NT2/D1 (cell line): ENCODE data around the gene SAMD14.

Source experiments
- DNase-seq: peaks from one replicate; pipeline ENCODE4 v3.0.0-alpha.2; 2011; ENCODE audit warnings: low read depth, low spot score
- H3K27me3 ChIP-seq: 2 replicates; pipeline ENCODE4 v1.6.0; 2011; ENCODE audit warnings: mild to moderate bottlenecking; ENCODE audit not compliant: insufficient read length, insufficient read depth
- H3K36me3 ChIP-seq: 2 replicates; pipeline ENCODE4 v1.6.1; 2011; ENCODE audit warnings: mild to moderate bottlenecking, low read length, mixed read lengths; ENCODE audit not compliant: insufficient read depth, insufficient read length
- H3K4me1 ChIP-seq: 2 replicates; pipeline ENCODE4 v1.5.1; 2011; ENCODE audit not compliant: insufficient read depth, insufficient read length
- H3K4me3 ChIP-seq: 2 replicates; pipeline ENCODE4 v1.5.1; 2011; ENCODE audit warnings: low read depth; ENCODE audit not compliant: insufficient read length
- H3K9ac ChIP-seq: 2 replicates; pipeline ENCODE4 v1.6.0; 2011; ENCODE audit warnings: low read depth; ENCODE audit not compliant: insufficient read length
- H3K9me3 ChIP-seq: 2 replicates; pipeline ENCODE4 v1.5.1; 2011; ENCODE audit warnings: mild to moderate bottlenecking, low read length; ENCODE audit not compliant: insufficient read depth
- SUZ12 ChIP-seq: IDR thresholded peaks from 2 replicates; pipeline ENCODE4 v1.6.1; 2011; ENCODE audit not compliant: insufficient read length, insufficient read depth; ENCODE audit errors: extremely low read depth
- YY1 ChIP-seq: IDR thresholded peaks from 2 replicates; pipeline ENCODE4 v1.6.1; 2011; ENCODE audit not compliant: insufficient read length, insufficient read depth
- ZNF274 ChIP-seq: IDR thresholded peaks from 2 replicates; pipeline ENCODE4 v1.6.1; 2011; ENCODE audit warnings: mild to moderate bottlenecking, low read depth, low read length

Gene SAMD14

GRCh38 chr17:50145532-50146229 is 15.7 kb upstream of the SAMD14 start:
- Histone ChIP-seq H3K36me3 (peaks cover 70% of the 10 kb centered on the region), H3K27me3 (no peaks in the 10 kb centered on the region), H3K9me3 (no peaks in the 10 kb centered on the region), H3K4me3 (no peak overlapping the region), H3K9ac (no peak overlapping the region), H3K4me1 (peaks cover 36% of the 10 kb centered on the region)
- TF ChIP-seq YY1: no peak
- TF ChIP-seq SUZ12: no peak
- no peak for TF ChIP-seq ZNF274
- no peak for DNase-seq

DNA sequence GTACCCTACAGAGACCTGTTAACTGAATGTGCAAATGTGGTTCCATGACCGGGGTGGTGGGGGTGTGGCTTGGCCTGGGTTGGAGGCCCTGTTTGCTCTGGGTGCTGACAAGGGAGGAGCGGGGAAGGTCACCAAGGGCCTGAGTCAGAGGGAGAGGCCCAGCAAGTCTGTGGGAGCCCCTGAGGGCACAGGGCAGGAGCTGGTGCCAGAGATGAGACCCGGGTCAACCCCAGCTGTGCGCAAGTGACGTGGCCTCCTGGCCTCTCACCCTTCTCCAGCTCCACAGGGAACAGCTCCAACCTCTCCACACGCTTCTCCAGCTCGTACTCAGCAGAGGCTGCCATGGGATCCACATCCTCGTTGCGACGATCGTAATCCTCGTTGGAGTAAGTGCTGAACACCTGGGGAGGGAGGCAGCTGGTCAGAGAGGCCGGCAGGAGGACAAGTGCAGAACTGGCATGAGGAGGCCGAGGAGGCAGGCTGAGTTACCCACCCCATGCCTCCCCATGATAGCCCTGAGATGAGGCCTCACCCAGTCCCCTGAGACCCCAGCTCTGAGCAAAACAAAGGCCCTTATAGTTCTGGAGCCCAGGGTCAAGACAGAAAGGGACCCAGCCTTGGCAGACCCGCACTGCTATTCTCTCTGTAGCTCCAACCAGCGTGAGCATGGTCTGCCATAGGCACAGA is 15.0 kb upstream of the SAMD14 start:
- H3K9ac ChIP-seq: no peak overlapping the region
- no peaks in the 10 kb centered on the region for H3K9me3 ChIP-seq
- H3K27me3 ChIP-seq: no peaks in the 10 kb centered on the region
- peaks cover 77% of the 10 kb centered on the region for H3K36me3 ChIP-seq
- H3K4me3 ChIP-seq: no peak overlapping the region
- TF ChIP-seq ZNF274: no peak
- no peak for DNase-seq
- H3K4me1 ChIP-seq: peaks cover 43% of the 10 kb centered on the region

GRCh38 chr17:50144355-50144754 is 14.4 kb upstream of the SAMD14 start:
- Histone ChIP-seq H3K36me3 (peaks cover 84% of the 10 kb centered on the region), H3K9ac (no peak overlapping the region), H3K27me3 (no peaks in the 10 kb centered on the region), H3K4me1 (peaks cover 46% of the 10 kb centered on the region), H3K9me3 (no peaks in the 10 kb centered on the region), H3K4me3 (no peak overlapping the region)
- DNase-seq: no peak
- no peak for TF ChIP-seq YY1
- TF ChIP-seq ZNF274: no peak
- TF ChIP-seq SUZ12: no peak

GRCh38 chr17:50143461-50144176 is 13.7 kb upstream of the SAMD14 start:
- Histone ChIP-seq H3K9ac (no peak overlapping the region), H3K36me3 (peaks cover 91% of the 10 kb centered on the region), H3K27me3 (no peaks in the 10 kb centered on the region), H3K9me3 (no peaks in the 10 kb centered on the region), H3K4me1 (peaks cover 47% of the 10 kb centered on the region), H3K4me3 (no peak overlapping the region)
- no peak for TF ChIP-seq ZNF274
- TF ChIP-seq SUZ12: no peak
- TF ChIP-seq YY1: no peak
- no peak for DNase-seq

GRCh38 chr17:50141745-50142110 is 11.8 kb upstream of the SAMD14 start:
- no peaks in the 10 kb centered on the region for H3K9me3 ChIP-seq
- H3K9ac ChIP-seq: no peak overlapping the region
- DNase-seq: no peak
- no peak for TF ChIP-seq SUZ12
- no peak for TF ChIP-seq ZNF274
- no peak for TF ChIP-seq YY1
- no peaks in the 10 kb centered on the region for H3K27me3 ChIP-seq
- peaks cover 100% of the 10 kb centered on the region for H3K36me3 ChIP-seq
- no peak overlapping the region for H3K4me3 ChIP-seq
- H3K4me1 ChIP-seq: peaks cover 31% of the 10 kb centered on the region

DNA sequence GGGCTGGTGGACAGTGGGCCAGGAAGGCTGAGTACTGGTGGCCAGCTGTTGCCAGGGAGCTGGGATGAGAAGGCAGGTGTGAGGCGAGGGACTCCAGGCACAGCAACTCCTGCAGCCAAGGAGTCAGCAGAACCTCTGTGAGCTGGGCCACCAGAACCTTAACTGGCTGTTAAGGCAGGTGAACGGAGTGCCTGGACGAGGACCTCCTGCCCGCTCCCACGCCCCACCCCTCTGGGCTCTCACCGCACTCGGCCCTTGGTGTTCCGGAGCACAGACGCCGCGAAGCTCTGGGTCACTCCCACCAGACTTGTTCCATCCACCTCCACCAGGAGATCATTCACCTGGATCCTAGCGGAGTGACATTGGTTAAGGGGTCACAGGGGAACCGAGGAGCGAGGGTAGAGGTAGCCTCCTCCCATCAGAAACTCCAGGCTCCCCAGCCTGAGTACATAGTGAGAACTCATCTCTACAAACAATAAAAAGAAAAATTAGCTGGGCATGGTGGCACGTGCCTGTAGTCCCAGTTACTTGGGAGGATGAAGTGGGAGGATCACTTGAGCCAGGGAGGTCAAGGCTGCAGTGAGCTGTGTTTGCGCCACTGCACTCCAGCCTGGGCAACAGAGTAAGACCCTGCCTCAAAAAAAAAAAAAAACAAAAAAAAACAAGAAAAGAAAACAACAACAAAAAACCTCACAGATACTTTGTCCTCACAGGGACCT is 11.2 kb upstream of the SAMD14 start:
- no peak for DNase-seq
- H3K27me3 ChIP-seq: no peaks in the 10 kb centered on the region
- TF ChIP-seq YY1: no peak
- no peak for TF ChIP-seq SUZ12
- TF ChIP-seq ZNF274: no peak
- H3K36me3 ChIP-seq: peaks cover 100% of the 10 kb centered on the region
- no peaks in the 10 kb centered on the region for H3K9me3 ChIP-seq
- H3K4me3 ChIP-seq: no peak overlapping the region
- peaks cover 26% of the 10 kb centered on the region for H3K4me1 ChIP-seq
- no peak overlapping the region for H3K9ac ChIP-seq
